ENCODE measurements around the gene SFXN5.

Gene SFXN5

GRCh38 chr2:73032702-73033097 lies 38.8 kb downstream of the SFXN5 start:
- Histone ChIP-seq H3K27me3 (replicated peaks; ENCODE audit: control insufficient read depth, insufficient read depth, low read length) (no peaks in the 10 kb centered on the region), H3K36me3 (ENCODE audit: control insufficient read depth, insufficient read depth, low read length) (no peaks in the 10 kb centered on the region), H3K4me3 (replicated peaks; ENCODE audit: low read depth, low read length) (no peak overlapping the region)
- TF ChIP-seq, protein P1, sequence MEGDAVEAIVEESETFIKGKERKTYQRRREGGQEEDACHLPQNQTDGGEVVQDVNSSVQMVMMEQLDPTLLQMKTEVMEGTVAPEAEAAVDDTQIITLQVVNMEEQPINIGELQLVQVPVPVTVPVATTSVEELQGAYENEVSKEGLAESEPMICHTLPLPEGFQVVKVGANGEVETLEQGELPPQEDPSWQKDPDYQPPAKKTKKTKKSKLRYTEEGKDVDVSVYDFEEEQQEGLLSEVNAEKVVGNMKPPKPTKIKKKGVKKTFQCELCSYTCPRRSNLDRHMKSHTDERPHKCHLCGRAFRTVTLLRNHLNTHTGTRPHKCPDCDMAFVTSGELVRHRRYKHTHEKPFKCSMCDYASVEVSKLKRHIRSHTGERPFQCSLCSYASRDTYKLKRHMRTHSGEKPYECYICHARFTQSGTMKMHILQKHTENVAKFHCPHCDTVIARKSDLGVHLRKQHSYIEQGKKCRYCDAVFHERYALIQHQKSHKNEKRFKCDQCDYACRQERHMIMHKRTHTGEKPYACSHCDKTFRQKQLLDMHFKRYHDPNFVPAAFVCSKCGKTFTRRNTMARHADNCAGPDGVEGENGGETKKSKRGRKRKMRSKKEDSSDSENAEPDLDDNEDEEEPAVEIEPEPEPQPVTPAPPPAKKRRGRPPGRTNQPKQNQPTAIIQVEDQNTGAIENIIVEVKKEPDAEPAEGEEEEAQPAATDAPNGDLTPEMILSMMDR (IDR thresholded peaks at IDR 0.05; ENCODE audit: insufficient read depth, low read length, poor library complexity, severe bottlenecking): no peak
- no peak for DNase-seq (ENCODE audit: extremely low read depth, insufficient read length)

DNA sequence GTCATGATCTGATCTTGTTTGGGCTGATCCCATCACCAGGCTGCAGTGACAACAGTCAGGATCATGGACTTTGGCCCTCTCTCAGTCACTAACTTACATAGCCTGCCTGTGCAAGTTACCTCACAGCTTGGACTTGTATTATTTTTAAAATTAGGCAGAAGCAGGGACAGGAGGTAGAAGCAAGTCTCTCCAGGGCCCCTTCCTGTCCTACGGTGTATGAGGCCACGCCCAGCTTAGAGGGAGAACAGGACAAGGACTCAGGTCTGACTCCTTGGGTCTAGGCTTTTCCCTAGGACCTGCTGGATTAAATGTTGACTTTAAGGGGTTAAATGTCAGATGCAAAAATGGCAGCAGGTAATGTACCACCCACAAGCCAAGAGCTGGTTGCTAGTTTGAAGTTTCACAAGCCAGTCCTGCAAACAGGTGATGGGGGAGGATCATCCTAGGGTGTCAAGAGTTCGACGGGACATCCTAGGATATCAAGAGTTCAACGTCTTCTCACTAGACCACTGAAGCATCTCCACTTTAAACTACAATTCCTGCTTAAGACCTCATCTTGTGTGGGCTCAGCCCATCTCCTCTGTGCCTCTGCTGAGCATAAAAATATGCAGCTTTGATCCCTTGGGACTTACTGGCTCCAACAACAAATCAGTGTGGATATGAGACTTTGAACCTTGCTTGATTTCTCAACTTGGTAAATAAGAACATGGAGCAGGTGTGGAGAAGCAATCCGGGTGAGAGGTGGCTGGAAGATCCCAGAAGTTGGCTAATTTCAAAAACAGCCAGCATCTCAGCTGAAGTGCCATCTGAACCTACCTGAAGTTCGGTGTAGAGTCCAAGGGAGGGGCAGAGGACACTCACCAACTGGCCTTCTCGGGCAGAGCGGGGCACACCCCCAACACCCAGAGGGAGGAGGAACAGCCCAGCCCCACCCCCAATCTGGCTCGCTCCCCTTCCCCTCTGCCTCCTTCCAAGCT lies 39.5 kb downstream of the SFXN5 start:
- H3K36me3 ChIP-seq (ENCODE audit: control insufficient read depth, insufficient read depth, low read length): no peaks in the 10 kb centered on the region
- H3K27me3 ChIP-seq (replicated peaks; ENCODE audit: control insufficient read depth, insufficient read depth, low read length): no peaks in the 10 kb centered on the region
- no peak overlapping the region for H3K4me3 ChIP-seq (replicated peaks; ENCODE audit: low read depth, low read length)
- TF ChIP-seq, protein P1 (IDR thresholded peaks at IDR 0.05; ENCODE audit: insufficient read depth, low read length, poor library complexity, severe bottlenecking): no peak
- no peak for DNase-seq (ENCODE audit: extremely low read depth, insufficient read length)

DNA sequence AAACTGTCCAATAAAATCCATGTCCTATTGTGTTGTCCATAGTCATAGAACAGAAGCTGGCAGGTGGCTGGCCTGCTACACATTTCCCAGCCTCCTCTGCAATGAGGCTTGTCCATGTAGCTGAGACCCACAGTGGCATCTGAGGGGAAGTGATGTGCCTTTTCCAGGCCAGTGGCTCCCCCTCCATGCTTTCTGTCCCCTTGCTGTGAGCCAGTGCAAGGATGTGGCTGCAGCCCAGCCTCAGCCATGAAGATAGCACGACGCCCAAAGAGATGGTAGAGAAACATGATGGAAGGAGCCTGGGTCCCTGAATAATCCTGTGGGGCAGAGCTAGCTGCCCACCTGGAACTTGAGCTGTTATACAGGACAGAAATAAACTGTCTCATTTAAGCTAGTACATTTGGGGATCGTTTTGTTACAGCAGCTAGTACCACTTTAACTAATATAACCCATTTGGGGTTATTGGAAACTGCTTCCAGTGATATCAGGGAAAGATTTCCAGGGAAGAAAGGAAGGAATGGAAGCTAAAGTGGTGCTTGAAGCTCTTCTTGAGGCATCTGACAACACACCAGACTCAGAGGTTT lies 40.3 kb downstream of the SFXN5 start:
- TF ChIP-seq, protein P1 (IDR thresholded peaks at IDR 0.05; ENCODE audit: insufficient read depth, low read length, poor library complexity, severe bottlenecking): no peak
- no peak for DNase-seq (ENCODE audit: extremely low read depth, insufficient read length)
- no peak overlapping the region for H3K4me3 ChIP-seq (replicated peaks; ENCODE audit: low read depth, low read length)
- H3K36me3 ChIP-seq (ENCODE audit: control insufficient read depth, insufficient read depth, low read length): no peaks in the 10 kb centered on the region
- H3K27me3 ChIP-seq (replicated peaks; ENCODE audit: control insufficient read depth, insufficient read depth, low read length): no peaks in the 10 kb centered on the region

- Histone ChIP-seq H3K36me3 (ENCODE audit: control insufficient read depth, insufficient read depth, low read length) (no peaks in the 10 kb centered on the region), H3K27me3 (replicated peaks; ENCODE audit: control insufficient read depth, insufficient read depth, low read length) (no peaks in the 10 kb centered on the region), H3K4me3 (replicated peaks; ENCODE audit: low read depth, low read length) (no peak overlapping the region)
- TF ChIP-seq, protein P1 (IDR thresholded peaks at IDR 0.05; ENCODE audit: insufficient read depth, low read length, poor library complexity, severe bottlenecking): no peak
- no peak for DNase-seq (ENCODE audit: extremely low read depth, insufficient read length)
Observed at GRCh38 chr2:73028841-73029240, 42.7 kb downstream of the SFXN5 start.

- no peaks in the 10 kb centered on the region for H3K27me3 ChIP-seq (replicated peaks; ENCODE audit: control insufficient read depth, insufficient read depth, low read length)
- DNase-seq (ENCODE audit: extremely low read depth, insufficient read length): no peak
- no peaks in the 10 kb centered on the region for H3K36me3 ChIP-seq (ENCODE audit: control insufficient read depth, insufficient read depth, low read length)
- TF ChIP-seq, protein P1 (IDR thresholded peaks at IDR 0.05; ENCODE audit: insufficient read depth, low read length, poor library complexity, severe bottlenecking): no peak
- no peak overlapping the region for H3K4me3 ChIP-seq (replicated peaks; ENCODE audit: low read depth, low read length)
Observed at GRCh38 chr2:73027340-73027739, 44.2 kb downstream of the SFXN5 start.

Data from GM06990 (cell line).